Smooth muscle cell (in vitro differentiated cells): ENCODE data around the gene EVA1C. TPM values are rescaled to one million over a fixed set of nuclear protein-coding genes. Genes with fewer than 3 reads are reported as not detected.
"Not testable (repeated sequence)": the region's sequence is repeated elsewhere in the genome, so short reads cannot be mapped to it uniquely, and the experiment has no call there.

ENCODE experiments used
- DNase-seq: peaks from one replicate; lab custom pipeline; 2025; ENCODE audit not compliant: unreplicated experiment; lab: John Stamatoyannopoulos, UW
- H2AFZ ChIP-seq: fragments of 200-600 bp; sonication (generic); 2 replicates; pipeline ENCODE4 v1.6.0; 2016; ENCODE audit warnings: antibody characterized with exemption, low read depth, mild to moderate bottlenecking
- H3F3A ChIP-seq: fragments of 200-600 bp; sonication (generic); 2 replicates; pipeline ENCODE4 v1.6.0; 2017; ENCODE audit warnings: antibody characterized with exemption, low read depth
- H3K27ac ChIP-seq: fragments of 200-600 bp; sonication (generic); 2 replicates; pipeline ENCODE4 v1.5.1; 2016; ENCODE audit warnings: low read depth, mild to moderate bottlenecking
- H3K27me3 ChIP-seq: fragments of 200-600 bp; sonication (generic); 2 replicates; pipeline ENCODE4 v1.6.1; 2016; ENCODE audit warnings: low read depth, mild to moderate bottlenecking
- H3K36me3 ChIP-seq: fragments of 200-600 bp; sonication (generic); 2 replicates; pipeline ENCODE4 v1.5.1; 2016; ENCODE audit warnings: low read depth
- H3K4me1 ChIP-seq: fragments of 200-600 bp; sonication (generic); 2 replicates; pipeline ENCODE4 v1.5.1; 2016; ENCODE audit warnings: low read depth
- H3K4me2 ChIP-seq: fragments of 200-600 bp; sonication (generic); 2 replicates; pipeline ENCODE4 v1.6.0; 2016; ENCODE audit warnings: mild to moderate bottlenecking
- H3K4me3 ChIP-seq: fragments of 200-600 bp; sonication (generic); 2 replicates; pipeline ENCODE4 v1.5.1; 2016; ENCODE audit warnings: mild to moderate bottlenecking
- H3K79me2 ChIP-seq: fragments of 200-600 bp; sonication (generic); 2 replicates; pipeline ENCODE4 v1.6.0; 2016; ENCODE audit warnings: low read depth, mild to moderate bottlenecking
- H3K9ac ChIP-seq: fragments of 200-600 bp; sonication (generic); 2 replicates; pipeline ENCODE4 v1.6.0; 2016; ENCODE audit warnings: low read depth
- H3K9me3 ChIP-seq: fragments of 200-600 bp; sonication (generic); replicated peaks from 2 replicates; pipeline ENCODE4 v1.5.1; 2016; ENCODE audit warnings: low read depth
- H4K20me1 ChIP-seq: fragments of 200-600 bp; sonication (generic); 2 replicates; pipeline ENCODE4 v1.6.0; 2016; ENCODE audit warnings: low read depth
- WGBS: methylation state at CpG from one replicate; pipeline ENCODE4 v1.1.7; 2016; ENCODE audit warnings: low lambda C conversion rate; 5-methylcytosine and 5-hydroxymethylcytosine counted together
- polyA plus RNA-seq: library from polyadenylated mRNA; unstranded; fragments of >200 nt; fragmentation: Nextera tagmentation; extraction: Ambion mirVana; gene quantifications from 2 replicates; pipeline ENCODE4 v1.2.1, GENCODE V29; 2016
- total RNA-seq: library from RNA; depleted of rRNA; stranded (reverse); fragments of >200 nt; gene quantifications from 2 replicates; pipeline ENCODE4 v1.2.3, GENCODE V29; 2014
- TF ChIP-seq, protein P1 (sequence below): fragments of 200-600 bp; sonication (generic); IDR thresholded peaks from 2 replicates; pipeline ENCODE4 v1.5.1; 2017; ENCODE audit warnings: borderline replicate concordance, mild to moderate bottlenecking, antibody characterized with exemption; ENCODE audit not compliant: insufficient read depth, poor library complexity, severe bottlenecking

EVA1C gene
- total and polyA plus RNA-seq, 2 experiments from 2014 or later = 1.9 to 3.7 TPM

GRCh38 chr21:32537569-32537881, 125.0 kb downstream of the EVA1C start:
- Histone ChIP-seq H3K9me3 (no peaks in the 10 kb centered on the region), H3K4me1 (no peaks in the 10 kb centered on the region), H3K4me2 (no peak overlapping the region), H3K27ac (no peak overlapping the region), H3K36me3 (no peaks in the 10 kb centered on the region), H3F3A (no peaks in the 10 kb centered on the region), H3K4me3 (no peak overlapping the region), H3K79me2 (no peaks in the 10 kb centered on the region), H4K20me1 (no peaks in the 10 kb centered on the region), H2AFZ (no peak overlapping the region), H3K9ac (no peak overlapping the region), H3K27me3 (no peaks in the 10 kb centered on the region)
- WGBS = 100% methylated on average over 3 of the region's 3 CpGs
- TF ChIP-seq, protein P1, sequence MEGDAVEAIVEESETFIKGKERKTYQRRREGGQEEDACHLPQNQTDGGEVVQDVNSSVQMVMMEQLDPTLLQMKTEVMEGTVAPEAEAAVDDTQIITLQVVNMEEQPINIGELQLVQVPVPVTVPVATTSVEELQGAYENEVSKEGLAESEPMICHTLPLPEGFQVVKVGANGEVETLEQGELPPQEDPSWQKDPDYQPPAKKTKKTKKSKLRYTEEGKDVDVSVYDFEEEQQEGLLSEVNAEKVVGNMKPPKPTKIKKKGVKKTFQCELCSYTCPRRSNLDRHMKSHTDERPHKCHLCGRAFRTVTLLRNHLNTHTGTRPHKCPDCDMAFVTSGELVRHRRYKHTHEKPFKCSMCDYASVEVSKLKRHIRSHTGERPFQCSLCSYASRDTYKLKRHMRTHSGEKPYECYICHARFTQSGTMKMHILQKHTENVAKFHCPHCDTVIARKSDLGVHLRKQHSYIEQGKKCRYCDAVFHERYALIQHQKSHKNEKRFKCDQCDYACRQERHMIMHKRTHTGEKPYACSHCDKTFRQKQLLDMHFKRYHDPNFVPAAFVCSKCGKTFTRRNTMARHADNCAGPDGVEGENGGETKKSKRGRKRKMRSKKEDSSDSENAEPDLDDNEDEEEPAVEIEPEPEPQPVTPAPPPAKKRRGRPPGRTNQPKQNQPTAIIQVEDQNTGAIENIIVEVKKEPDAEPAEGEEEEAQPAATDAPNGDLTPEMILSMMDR = no peak
- DNase-seq = no peak

DNA sequence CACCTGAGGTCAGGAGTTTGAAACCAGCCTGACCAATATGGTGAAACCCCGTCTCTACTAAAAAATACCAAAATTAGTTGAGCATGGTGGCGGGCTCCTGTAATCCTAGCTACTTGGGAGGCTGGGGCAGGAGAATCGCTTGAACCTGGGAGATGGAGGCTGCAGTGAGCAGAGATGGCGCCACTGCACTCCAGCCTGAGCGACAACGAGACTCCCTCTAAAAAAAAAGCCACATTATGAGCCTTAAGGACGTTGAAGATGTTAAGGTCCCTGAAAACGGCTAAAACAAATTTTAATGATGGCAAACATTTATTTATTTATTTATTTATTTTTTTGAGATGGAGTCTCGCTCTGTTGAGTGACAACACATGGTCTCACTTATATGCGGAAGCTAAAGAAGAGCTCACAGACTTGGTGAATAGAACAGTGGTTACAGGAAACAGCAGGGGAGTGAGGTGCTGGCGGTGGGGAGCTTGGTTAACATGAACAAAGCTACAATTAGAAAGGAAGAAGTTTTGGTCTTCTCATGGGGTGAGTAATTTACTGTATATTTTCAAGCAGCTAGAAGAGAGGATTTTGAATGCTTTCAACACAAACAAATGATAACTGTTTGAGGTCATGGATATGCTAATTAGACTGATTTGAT, 125.8 kb downstream of the EVA1C start:
- Histone ChIP-seq H4K20me1 (no peaks in the 10 kb centered on the region), H3F3A (no peaks in the 10 kb centered on the region), H3K27me3 (no peaks in the 10 kb centered on the region), H3K36me3 (no peaks in the 10 kb centered on the region), H3K9me3 (no peaks in the 10 kb centered on the region), H3K27ac (no peak overlapping the region), H3K4me3 (no peak overlapping the region), H3K79me2 (no peaks in the 10 kb centered on the region), H2AFZ (no peak overlapping the region), H3K9ac (no peak overlapping the region), H3K4me1 (no peaks in the 10 kb centered on the region), H3K4me2 (no peak overlapping the region)
- DNase-seq = no peak
- TF ChIP-seq, protein P1 = no peak
- 78% methylated on average over 11 of the region's 11 CpGs for WGBS

GRCh38 chr21:32539378-32539777, 126.9 kb downstream of the EVA1C start:
- WGBS = 86% methylated on average over 6 of the region's 6 CpGs
- no peaks in the 10 kb centered on the region for H3K9me3 ChIP-seq
- H3K4me1 ChIP-seq = no peaks in the 10 kb centered on the region
- TF ChIP-seq, protein P1 = no peak
- DNase-seq = no peak
- no peak overlapping the region for H3K4me3 ChIP-seq
- H3K4me2 ChIP-seq = no peak overlapping the region
- no peak overlapping the region for H2AFZ ChIP-seq
- no peaks in the 10 kb centered on the region for H4K20me1 ChIP-seq
- H3K79me2 ChIP-seq = no peaks in the 10 kb centered on the region
- H3K27ac ChIP-seq = no peak overlapping the region
- no peak overlapping the region for H3K9ac ChIP-seq
- no peaks in the 10 kb centered on the region for H3K36me3 ChIP-seq
- H3F3A ChIP-seq = no peaks in the 10 kb centered on the region
- H3K27me3 ChIP-seq = no peaks in the 10 kb centered on the region

DNA sequence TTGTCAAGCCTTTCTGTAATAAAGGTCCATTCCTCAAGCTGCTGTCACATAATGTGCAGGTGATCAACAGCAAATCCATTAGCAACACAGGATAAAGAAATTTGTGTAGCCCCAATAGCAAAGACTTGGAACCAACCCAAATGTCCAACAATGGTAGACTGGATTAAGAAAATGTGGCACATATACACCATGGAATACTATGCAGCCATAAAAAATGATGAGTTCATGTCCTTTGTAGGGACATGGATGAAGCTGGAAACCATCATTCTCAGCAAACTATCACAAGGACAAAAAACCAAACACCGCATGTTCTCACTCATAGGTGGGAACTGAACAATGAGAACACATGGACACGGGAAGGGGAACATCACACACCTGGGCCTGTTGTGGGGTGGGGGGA, 130.6 kb downstream of the EVA1C start:
- H3K4me3 ChIP-seq, H4K20me1 ChIP-seq, H2AFZ ChIP-seq, H3K4me1 ChIP-seq, H3K9ac ChIP-seq, H3K27me3 ChIP-seq, H3F3A ChIP-seq, H3K79me2 ChIP-seq, H3K9me3 ChIP-seq, H3K4me2 ChIP-seq, DNase-seq, H3K36me3 ChIP-seq, H3K27ac ChIP-seq: not testable (repeated sequence)
- 100% methylated on average over 1 of the region's 2 CpGs for WGBS
